ENCODE results near the gene BANF2. TPM values are rescaled to one million over a fixed set of nuclear protein-coding genes. Genes with fewer than 3 reads are reported as not detected.

BANF2 gene
- total RNA-seq, 1 experiment from 2014 or later: not detected

DNA sequence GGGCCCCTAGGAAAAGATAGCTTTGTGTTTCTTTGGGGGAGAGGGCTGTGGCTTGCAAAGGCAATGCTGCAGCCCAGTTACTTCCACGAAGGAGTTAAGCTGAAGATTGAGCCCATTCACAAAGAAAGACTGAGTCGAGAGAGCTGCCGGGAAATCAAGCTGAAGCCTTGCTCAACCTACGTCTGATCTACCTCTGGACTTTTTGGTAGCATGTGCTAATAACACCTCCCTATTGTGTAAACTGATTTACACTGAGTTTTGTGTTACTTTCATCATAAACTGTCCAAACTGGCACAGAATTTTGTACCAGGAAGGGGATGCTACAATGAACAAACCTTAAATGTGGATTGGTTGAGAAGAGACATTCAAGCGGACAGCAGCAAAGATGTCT is 23.5 kb downstream of the BANF2 start:
- no peaks in the 10 kb centered on the region for H3K27me3 ChIP-seq (ENCODE audit: insufficient read depth, low read length)
- POLR2A ChIA-PET: no interaction called here
- intact Hi-C loops (cut with micrococcal nuclease): no loop called here
- no peak for DNase-seq (ENCODE audit: low read depth, low spot score)
- CTCF ChIA-PET: no interaction called here
- no peaks in the 10 kb centered on the region for H3K9me3 ChIP-seq (ENCODE audit: control insufficient read depth in 1 of 2, insufficient read depth in 1 of 2, low read depth in 1 of 2, low read length in 2 of 2)
- no peak overlapping the region for H3K9ac ChIP-seq (ENCODE audit: low read length)
- no peak overlapping the region for H3K4me2 ChIP-seq (ENCODE audit: low read length)
- no peaks in the 10 kb centered on the region for H4K20me1 ChIP-seq (ENCODE audit: insufficient read depth)
- BruUV-seq (replicated peaks): no TSS peak
- H3K27ac ChIP-seq (ENCODE audit: low read depth, low read length): no peak overlapping the region
- RAD21 ChIA-PET (ENCODE audit: low non-redundant PET in 1 of 2, low total read pairs in 2 of 2, uncharacterized antibody in 2 of 2, unreplicated experiment in 2 of 2): no interaction called here
- no peaks in the 10 kb centered on the region for H3K4me1 ChIP-seq (ENCODE audit: control insufficient read depth in 1 of 2, insufficient read depth in 2 of 2, low read length in 2 of 2)
- TF ChIP-seq ZBTB33 (IDR thresholded peaks at IDR 0.05; ENCODE audit: extremely low read depth, insufficient replicate concordance, low read length): no peak
- no peak for TF ChIP-seq ELF1 (IDR thresholded peaks at IDR 0.05; ENCODE audit: borderline replicate concordance, low read depth)
- TF ChIP-seq JUND (IDR thresholded peaks at IDR 0.05): no peak
- TF ChIP-seq, protein P1, sequence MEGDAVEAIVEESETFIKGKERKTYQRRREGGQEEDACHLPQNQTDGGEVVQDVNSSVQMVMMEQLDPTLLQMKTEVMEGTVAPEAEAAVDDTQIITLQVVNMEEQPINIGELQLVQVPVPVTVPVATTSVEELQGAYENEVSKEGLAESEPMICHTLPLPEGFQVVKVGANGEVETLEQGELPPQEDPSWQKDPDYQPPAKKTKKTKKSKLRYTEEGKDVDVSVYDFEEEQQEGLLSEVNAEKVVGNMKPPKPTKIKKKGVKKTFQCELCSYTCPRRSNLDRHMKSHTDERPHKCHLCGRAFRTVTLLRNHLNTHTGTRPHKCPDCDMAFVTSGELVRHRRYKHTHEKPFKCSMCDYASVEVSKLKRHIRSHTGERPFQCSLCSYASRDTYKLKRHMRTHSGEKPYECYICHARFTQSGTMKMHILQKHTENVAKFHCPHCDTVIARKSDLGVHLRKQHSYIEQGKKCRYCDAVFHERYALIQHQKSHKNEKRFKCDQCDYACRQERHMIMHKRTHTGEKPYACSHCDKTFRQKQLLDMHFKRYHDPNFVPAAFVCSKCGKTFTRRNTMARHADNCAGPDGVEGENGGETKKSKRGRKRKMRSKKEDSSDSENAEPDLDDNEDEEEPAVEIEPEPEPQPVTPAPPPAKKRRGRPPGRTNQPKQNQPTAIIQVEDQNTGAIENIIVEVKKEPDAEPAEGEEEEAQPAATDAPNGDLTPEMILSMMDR (IDR thresholded peaks at IDR 0.05 in 2 of 3, conservative IDR thresholded peaks at IDR 0.05 in 1 of 3; ENCODE audit: borderline replicate concordance in 1 of 3, insufficient read depth in 1 of 3, low read depth in 2 of 3, low read length in 2 of 3): no peak
- no peak for TF ChIP-seq SP1 (IDR thresholded peaks at IDR 0.05; ENCODE audit: low read depth)
- TF ChIP-seq, protein P2, sequence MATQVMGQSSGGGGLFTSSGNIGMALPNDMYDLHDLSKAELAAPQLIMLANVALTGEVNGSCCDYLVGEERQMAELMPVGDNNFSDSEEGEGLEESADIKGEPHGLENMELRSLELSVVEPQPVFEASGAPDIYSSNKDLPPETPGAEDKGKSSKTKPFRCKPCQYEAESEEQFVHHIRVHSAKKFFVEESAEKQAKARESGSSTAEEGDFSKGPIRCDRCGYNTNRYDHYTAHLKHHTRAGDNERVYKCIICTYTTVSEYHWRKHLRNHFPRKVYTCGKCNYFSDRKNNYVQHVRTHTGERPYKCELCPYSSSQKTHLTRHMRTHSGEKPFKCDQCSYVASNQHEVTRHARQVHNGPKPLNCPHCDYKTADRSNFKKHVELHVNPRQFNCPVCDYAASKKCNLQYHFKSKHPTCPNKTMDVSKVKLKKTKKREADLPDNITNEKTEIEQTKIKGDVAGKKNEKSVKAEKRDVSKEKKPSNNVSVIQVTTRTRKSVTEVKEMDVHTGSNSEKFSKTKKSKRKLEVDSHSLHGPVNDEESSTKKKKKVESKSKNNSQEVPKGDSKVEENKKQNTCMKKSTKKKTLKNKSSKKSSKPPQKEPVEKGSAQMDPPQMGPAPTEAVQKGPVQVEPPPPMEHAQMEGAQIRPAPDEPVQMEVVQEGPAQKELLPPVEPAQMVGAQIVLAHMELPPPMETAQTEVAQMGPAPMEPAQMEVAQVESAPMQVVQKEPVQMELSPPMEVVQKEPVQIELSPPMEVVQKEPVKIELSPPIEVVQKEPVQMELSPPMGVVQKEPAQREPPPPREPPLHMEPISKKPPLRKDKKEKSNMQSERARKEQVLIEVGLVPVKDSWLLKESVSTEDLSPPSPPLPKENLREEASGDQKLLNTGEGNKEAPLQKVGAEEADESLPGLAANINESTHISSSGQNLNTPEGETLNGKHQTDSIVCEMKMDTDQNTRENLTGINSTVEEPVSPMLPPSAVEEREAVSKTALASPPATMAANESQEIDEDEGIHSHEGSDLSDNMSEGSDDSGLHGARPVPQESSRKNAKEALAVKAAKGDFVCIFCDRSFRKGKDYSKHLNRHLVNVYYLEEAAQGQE (IDR thresholded peaks at IDR 0.05; ENCODE audit: low read depth): no peak
- TF ChIP-seq ZFX (IDR thresholded peaks at IDR 0.05): no peak
- TF ChIP-seq YY1 (IDR thresholded peaks at IDR 0.05; ENCODE audit: extremely low read depth, insufficient replicate concordance, low read depth, low read length): no peak
- TF ChIP-seq, protein P3, sequence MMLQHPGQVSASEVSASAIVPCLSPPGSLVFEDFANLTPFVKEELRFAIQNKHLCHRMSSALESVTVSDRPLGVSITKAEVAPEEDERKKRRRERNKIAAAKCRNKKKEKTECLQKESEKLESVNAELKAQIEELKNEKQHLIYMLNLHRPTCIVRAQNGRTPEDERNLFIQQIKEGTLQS (IDR thresholded peaks at IDR 0.05): no peak
- TF ChIP-seq CBX3 (IDR thresholded peaks at IDR 0.05; ENCODE audit: low read depth): no peak
- no peak for TF ChIP-seq TCF7L2 (IDR thresholded peaks at IDR 0.05; ENCODE audit: borderline replicate concordance, extremely low read depth, insufficient read depth, insufficient read length)
- no peak for TF ChIP-seq ZNF274 (IDR thresholded peaks at IDR 0.05; ENCODE audit: low read depth, low read length)
- TF ChIP-seq FOSL1 (IDR thresholded peaks at IDR 0.05; ENCODE audit: low read depth): no peak
- no peak for TF ChIP-seq EZH2 (IDR thresholded peaks at IDR 0.05)
- TF ChIP-seq POLR2AphosphoS5 (IDR thresholded peaks at IDR 0.05; ENCODE audit: low read depth, low read length): no peak
- H3K9me2 ChIP-seq (ENCODE audit: insufficient read depth): no peaks in the 10 kb centered on the region
- no peak overlapping the region for H3K4me3 ChIP-seq (replicated peaks in 1 of 2; ENCODE audit: low read depth in 1 of 2, low read length in 2 of 2)
- no peaks in the 10 kb centered on the region; a peak in 1 of 4 replicates for H3K36me3 ChIP-seq (ENCODE audit: control insufficient read depth in 1 of 2, insufficient read depth in 2 of 2, low read length in 2 of 2)
- no peak overlapping the region for H2AFZ ChIP-seq (ENCODE audit: low read depth, low read length, poor library complexity, severe bottlenecking)
- no peak for ATAC-seq
- no peaks in the 10 kb centered on the region for H3K79me2 ChIP-seq (ENCODE audit: insufficient read depth, low read length)

All from HCT116 (cell line).